MM.1S (cell line): ENCODE results near the gene DPH7.

Experiments
- DNase-seq: peaks from one replicate; pipeline ENCODE4 v3.0.0-alpha.2; 2015
- H2AFZ ChIP-seq: fragments of 300-600 bp; sonication (generic); 2 replicates; pipeline ENCODE4 v1.6.0; 2016; ENCODE audit warnings: antibody characterized with exemption, low read length
- H3F3A ChIP-seq: fragments of 300-600 bp; sonication (generic); 2 replicates; pipeline ENCODE4 v1.6.1; 2016; ENCODE audit warnings: mild to moderate bottlenecking, antibody characterized with exemption, low read length, moderate library complexity, mixed read lengths; ENCODE audit not compliant: insufficient read depth
- H3K27ac ChIP-seq: fragments of 300-600 bp; sonication (generic); 2 replicates; pipeline ENCODE4 v1.5.1; 2016; ENCODE audit warnings: mild to moderate bottlenecking, low read length
- H3K27me3 ChIP-seq: fragments of 300-600 bp; sonication (generic); replicated peaks from 2 replicates; pipeline ENCODE4 v1.6.0; 2016; ENCODE audit warnings: low read length; ENCODE audit not compliant: insufficient read depth
- H3K36me3 ChIP-seq: fragments of 300-600 bp; sonication (generic); replicated peaks from 2 replicates; pipeline ENCODE4 v1.6.1; 2016; ENCODE audit warnings: mild to moderate bottlenecking, low read length, mixed read lengths; ENCODE audit not compliant: insufficient read depth
- H3K4me1 ChIP-seq: fragments of 300-600 bp; sonication (generic); 2 replicates; pipeline ENCODE4 v1.6.1; 2016; ENCODE audit warnings: low read length, mixed read lengths
- H3K4me2 ChIP-seq: fragments of 300-600 bp; sonication (generic); 2 replicates; pipeline ENCODE4 v1.6.0; 2016; ENCODE audit warnings: low read depth, low read length
- H3K4me3 ChIP-seq: fragments of 300-600 bp; sonication (generic); 2 replicates; pipeline ENCODE4 v1.5.1; 2016; ENCODE audit warnings: low read length, mixed read lengths
- H3K79me2 ChIP-seq: fragments of 300-600 bp; sonication (generic); 2 replicates; pipeline ENCODE4 v1.6.1; 2016; ENCODE audit warnings: mixed run types, low read length, mixed read lengths
- H3K9ac ChIP-seq: fragments of 300-600 bp; sonication (generic); 2 replicates; pipeline ENCODE4 v1.6.1; 2016; ENCODE audit warnings: low read length, mixed read lengths
- H3K9me2 ChIP-seq: fragments of 300-600 bp; sonication (generic); replicated peaks from 2 replicates; pipeline ENCODE4 v1.6.1; 2016; ENCODE audit warnings: mild to moderate bottlenecking, low read length, mixed read lengths; ENCODE audit not compliant: insufficient read depth
- H3K9me3 ChIP-seq: fragments of 300-600 bp; sonication (generic); replicated peaks from 2 replicates; pipeline ENCODE4 v1.6.1; 2016; ENCODE audit warnings: mild to moderate bottlenecking, low read length, mixed read lengths; ENCODE audit not compliant: insufficient read depth
- H4K20me1 ChIP-seq: fragments of 300-600 bp; sonication (generic); 2 replicates; pipeline ENCODE4 v1.6.1; 2016; ENCODE audit warnings: mild to moderate bottlenecking, low read length, moderate library complexity, mixed read lengths; ENCODE audit not compliant: insufficient read depth
- CTCF ChIP-seq: fragments of 300-600 bp; sonication (generic); IDR thresholded peaks from 2 replicates; pipeline ENCODE4 v1.5.1; 2016; ENCODE audit warnings: antibody characterized with exemption, low read length, mixed read lengths
- EZH2 ChIP-seq: fragments of 300-600 bp; sonication (generic); optimal IDR thresholded peaks from 2 replicates; pipeline ENCODE3; 2017; ENCODE audit warnings: low read depth, mild to moderate bottlenecking, antibody characterized with exemption, low read length, mixed read lengths
- EZH2phosphoT487 ChIP-seq: fragments of 300-600 bp; sonication (generic); IDR thresholded peaks from 2 replicates; pipeline ENCODE4 v1.6.1; 2018; ENCODE audit warnings: antibody characterized with exemption, low read length

The DPH7 gene

GRCh38 chr9:137593176-137593575 is 14.5 kb upstream of the DPH7 start:
- Histone ChIP-seq H3K4me1 (peaks cover 6% of the 10 kb centered on the region), H3K4me2 (no peak overlapping the region)
- TF ChIP-seq EZH2 (no peak), EZH2phosphoT487 (no peak), CTCF (no peak)

GRCh38 chr9:137592767-137593166 is 14.0 kb upstream of the DPH7 start:
- H3K4me2 ChIP-seq: no peak overlapping the region
- H3K27me3 ChIP-seq: no peaks in the 10 kb centered on the region
- H3K36me3 ChIP-seq: no peaks in the 10 kb centered on the region
- H4K20me1 ChIP-seq: no peaks in the 10 kb centered on the region; the same call in 1 of the 2 replicates
- H3K9ac ChIP-seq: no peak overlapping the region
- no peaks in the 10 kb centered on the region for H3F3A ChIP-seq
- H3K9me2 ChIP-seq: no peaks in the 10 kb centered on the region
- H3K4me1 ChIP-seq: peaks cover 6% of the 10 kb centered on the region
- no peak for DNase-seq
- peaks cover 21% of the 10 kb centered on the region for H3K79me2 ChIP-seq
- no peak overlapping the region for H3K4me3 ChIP-seq
- no peak overlapping the region for H2AFZ ChIP-seq
- no peaks in the 10 kb centered on the region for H3K9me3 ChIP-seq
- no peak overlapping the region for H3K27ac ChIP-seq
- TF ChIP-seq EZH2 (no peak), CTCF (no peak), EZH2phosphoT487 (no peak)

More at GRCh38 chr9:137593176-137593575, 14.5 kb upstream of the DPH7 start:
- no peak overlapping the region for H3K27ac ChIP-seq
- no peaks in the 10 kb centered on the region for H3K9me2 ChIP-seq
- no peak overlapping the region for H3K4me3 ChIP-seq
- H3K9me3 ChIP-seq: no peaks in the 10 kb centered on the region
- no peak overlapping the region for H3K9ac ChIP-seq
- H2AFZ ChIP-seq: no peak overlapping the region
- no peaks in the 10 kb centered on the region; the same call in 1 of the 2 replicates for H4K20me1 ChIP-seq
- no peaks in the 10 kb centered on the region for H3F3A ChIP-seq
- DNase-seq: no peak
- no peaks in the 10 kb centered on the region for H3K36me3 ChIP-seq
- no peaks in the 10 kb centered on the region for H3K27me3 ChIP-seq
- H3K79me2 ChIP-seq: peaks cover 17% of the 10 kb centered on the region

GRCh38 chr9:137590469-137591383 is 12.0 kb upstream of the DPH7 start, which contains the start of gene ZMYND19:
Gene ZMYND19, minus strand, starts transcription at chr9:137590512. Its CDS starts 249 bp downstream, at chr9:137590263.
- peaks cover 36% of the 10 kb centered on the region for H3K79me2 ChIP-seq
- H3K27me3 ChIP-seq: no peaks in the 10 kb centered on the region
- peak; percentile 87 for DNase-seq
- H3K36me3 ChIP-seq: peaks cover 6% of the 10 kb centered on the region; the same call in 1 of the 2 replicates
- H3K9ac ChIP-seq: peak within 1 kb of the TSS; percentile 87
- no peaks in the 10 kb centered on the region; the same call in 1 of the 2 replicates for H4K20me1 ChIP-seq
- TF ChIP-seq CTCF (no peak), EZH2 (no peak), EZH2phosphoT487 (no peak)
- H3K27ac ChIP-seq: peak within 1 kb of the TSS; percentile 13; the same call in 1 of the 2 replicates
- no peaks in the 10 kb centered on the region for H3K9me3 ChIP-seq
- H3K4me2 ChIP-seq: peak within 1 kb of the TSS; percentile 100
- H3K9me2 ChIP-seq: no peaks in the 10 kb centered on the region
- H3F3A ChIP-seq: no peaks in the 10 kb centered on the region
- H3K4me3 ChIP-seq: peak within 1 kb of the TSS; percentile 93
- H2AFZ ChIP-seq: peak within 1 kb of the TSS; percentile 82
- H3K4me1 ChIP-seq: peaks cover 6% of the 10 kb centered on the region
